Ishikawa (cell line): ENCODE measurements around the gene CYP2A6.
"Not testable (repeated sequence)": the region's sequence is repeated elsewhere in the genome, so short reads cannot be mapped to it uniquely, and the experiment has no call there.

Source experiments
- EP300 ChIP-seq: IDR thresholded peaks from 2 replicates; pipeline ENCODE4 v1.6.1; 2012; ENCODE audit warnings: borderline replicate concordance
- MAX ChIP-seq: IDR thresholded peaks from 2 replicates; pipeline ENCODE4 v1.6.1; 2012
- NFIC ChIP-seq: IDR thresholded peaks from 2 replicates; pipeline ENCODE4 v1.6.1; 2012
- USF1 ChIP-seq: IDR thresholded peaks from 2 replicates; pipeline ENCODE4 v1.6.1; 2012

- not testable (repeated sequence) for TF ChIP-seq USF1, EP300, MAX, NFIC
These were observed at the start of gene CYP2A6 for GRCh38 chr19:40850277-40850676.
